NCI-H2171 treated with DMSO at 0.1 percent for 48 hours (cell line): Measurements from ENCODE around the gene SLC4A1.

ENCODE experiments used
- DNase-seq: peaks from one replicate; lab custom pipeline; 2025; lab: John Stamatoyannopoulos, UW

SLC4A1 gene

GRCh38 chr17:44220213-44221083 is 47.5 kb downstream of the SLC4A1 start:
- DNase-seq = peak; percentile 71

GRCh38 chr17:44219616-44220212 is 48.2 kb downstream of the SLC4A1 start, which contains the start of gene UBTF:
UBTF (minus strand) TSS chr17:44219675; CDS start chr17:44218229, 1,446 bp downstream.
- DNase-seq = peak; percentile 71

DNA sequence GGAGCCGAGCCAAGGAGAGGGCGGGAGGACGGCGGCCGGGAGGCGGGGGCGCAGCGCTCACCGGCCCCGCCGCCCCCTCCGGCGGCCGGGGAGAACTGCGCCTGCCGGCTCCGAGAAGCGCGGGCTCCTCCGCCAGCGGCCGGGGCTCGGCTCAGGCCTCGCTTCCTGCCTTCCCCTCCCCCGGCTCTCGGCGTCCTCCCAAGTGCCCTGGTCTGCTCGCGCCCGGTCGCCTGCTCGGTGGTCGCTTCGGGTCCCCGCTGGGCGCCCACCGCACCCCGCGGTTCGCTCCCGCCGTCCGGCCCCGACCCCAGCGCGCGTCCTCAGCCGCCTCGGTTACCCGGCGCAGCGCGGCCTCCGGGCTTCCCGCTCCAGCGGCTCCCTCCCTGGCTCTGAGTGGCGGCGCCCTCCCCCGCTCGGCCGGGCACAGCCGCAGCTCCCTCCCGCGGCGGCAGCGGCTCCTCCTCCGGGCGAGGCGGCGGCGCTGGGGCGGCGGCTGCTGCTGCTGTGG is 48.8 kb downstream of the SLC4A1 start:
- DNase-seq = peak; percentile 63

DNA sequence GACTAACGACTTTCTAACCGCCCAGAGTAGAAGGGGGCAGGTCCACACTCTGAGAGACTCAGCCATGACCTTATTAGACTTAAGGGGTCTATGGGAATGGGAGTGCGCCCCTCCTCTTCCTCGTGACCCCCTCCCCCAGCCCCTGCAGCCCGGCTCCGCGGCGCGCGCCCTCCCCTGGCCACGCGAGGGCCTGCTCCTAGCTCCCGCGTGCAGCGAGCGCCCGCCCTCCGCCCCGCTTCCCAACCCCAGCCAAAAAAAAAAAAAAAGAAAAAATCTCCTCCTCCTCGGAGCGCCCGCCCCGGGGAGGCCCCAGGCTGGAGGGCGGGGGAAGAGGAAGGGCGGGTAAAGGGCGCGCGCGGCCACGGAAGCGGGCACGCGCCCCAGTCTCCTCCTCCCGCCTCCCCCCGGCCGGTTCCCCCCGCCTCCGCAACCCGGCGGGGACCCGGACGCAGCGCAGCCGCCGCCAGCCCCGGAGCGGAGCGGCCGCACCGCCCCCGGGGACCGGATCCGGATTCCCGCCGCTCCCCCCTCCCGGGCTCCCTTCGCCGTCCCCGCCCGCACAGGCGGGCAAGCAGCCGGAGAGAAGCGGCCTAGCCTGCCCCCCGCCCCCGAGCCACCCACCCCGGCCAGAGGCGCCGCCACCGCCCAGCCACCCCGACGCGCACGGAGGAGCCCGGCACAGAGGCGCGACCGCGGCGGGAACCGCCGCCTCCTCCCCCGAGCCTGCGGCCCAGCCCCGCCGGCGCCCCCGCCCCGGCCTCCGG is 49.4 kb downstream of the SLC4A1 start:
- peak; percentile 82 for DNase-seq

DNA sequence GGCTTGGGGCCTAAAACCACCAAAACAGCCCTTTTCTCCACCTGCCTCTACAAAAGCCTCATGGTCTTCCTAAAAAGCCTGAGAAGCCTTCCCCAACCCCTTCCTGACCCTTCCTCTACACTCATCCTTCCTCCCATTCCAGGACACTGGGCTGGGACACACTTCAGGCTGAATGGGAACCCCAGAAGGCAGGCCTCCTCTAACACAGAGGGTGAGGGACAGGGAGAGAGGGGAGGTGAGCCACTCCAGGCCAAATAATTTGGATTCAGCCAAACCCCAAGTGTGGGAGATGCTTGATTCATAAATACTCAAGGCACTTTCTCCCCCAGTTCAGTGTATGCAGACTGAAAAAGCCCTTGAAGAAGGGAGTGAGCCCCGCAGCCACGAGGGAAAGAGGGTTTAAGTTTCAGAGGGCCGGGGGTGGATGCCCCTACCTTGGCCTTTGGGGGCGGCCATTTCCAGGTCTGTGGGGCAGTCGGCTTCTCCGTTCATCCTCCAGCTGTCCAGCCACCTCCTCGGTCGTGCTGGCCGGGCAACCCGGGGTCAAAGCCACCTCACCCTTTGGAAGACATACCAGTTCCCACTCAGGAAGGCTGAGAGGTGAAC is 50.1 kb downstream of the SLC4A1 start:
- DNase-seq = no peak

GRCh38 chr17:44216694-44217093 is 51.2 kb downstream of the SLC4A1 start:
- DNase-seq = no peak

DNA sequence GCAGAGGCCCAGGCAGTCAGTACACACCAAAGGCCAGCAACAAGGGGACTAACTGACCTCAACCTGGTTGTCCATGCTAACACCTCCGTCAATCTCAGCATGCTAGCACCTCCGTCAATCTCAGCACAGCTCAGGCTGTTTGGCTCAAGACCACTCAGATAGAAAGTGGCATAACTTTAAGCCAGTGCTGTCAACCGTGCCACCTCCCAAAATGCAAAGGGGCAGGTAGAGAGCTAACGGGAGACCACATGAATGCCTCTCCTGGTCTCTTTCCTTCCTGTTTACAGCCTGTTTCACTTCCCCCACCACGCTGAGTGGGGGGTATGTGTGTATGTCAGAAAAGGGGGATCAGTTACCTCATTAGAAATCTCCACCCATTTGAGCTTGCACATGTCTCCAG is 51.8 kb downstream of the SLC4A1 start:
- DNase-seq = no peak

- DNase-seq = no peak
Measured at GRCh38 chr17:44214896-44215295, 53.0 kb downstream of the SLC4A1 start.

DNA sequence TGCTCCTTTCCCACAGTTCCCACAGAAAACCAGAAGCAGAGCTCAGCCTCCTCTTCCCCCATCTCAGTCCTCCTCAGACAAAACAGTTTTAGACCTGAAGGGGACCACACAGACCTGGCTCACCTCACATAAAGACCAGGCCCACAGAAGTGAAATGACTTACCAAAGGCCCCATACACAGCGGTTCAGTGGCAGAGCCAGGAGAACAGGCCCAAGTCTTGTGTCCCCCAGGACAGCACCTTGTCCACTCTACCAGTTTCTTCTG is 53.8 kb downstream of the SLC4A1 start:
- no peak for DNase-seq

- DNase-seq = no peak
Measured at GRCh38 chr17:44213403-44214229, 54.3 kb downstream of the SLC4A1 start.

- DNase-seq = no peak
Measured at GRCh38 chr17:44212507-44213402, 55.2 kb downstream of the SLC4A1 start.

GRCh38 chr17:44211281-44212265 is 56.4 kb downstream of the SLC4A1 start:
- DNase-seq = no peak

DNA sequence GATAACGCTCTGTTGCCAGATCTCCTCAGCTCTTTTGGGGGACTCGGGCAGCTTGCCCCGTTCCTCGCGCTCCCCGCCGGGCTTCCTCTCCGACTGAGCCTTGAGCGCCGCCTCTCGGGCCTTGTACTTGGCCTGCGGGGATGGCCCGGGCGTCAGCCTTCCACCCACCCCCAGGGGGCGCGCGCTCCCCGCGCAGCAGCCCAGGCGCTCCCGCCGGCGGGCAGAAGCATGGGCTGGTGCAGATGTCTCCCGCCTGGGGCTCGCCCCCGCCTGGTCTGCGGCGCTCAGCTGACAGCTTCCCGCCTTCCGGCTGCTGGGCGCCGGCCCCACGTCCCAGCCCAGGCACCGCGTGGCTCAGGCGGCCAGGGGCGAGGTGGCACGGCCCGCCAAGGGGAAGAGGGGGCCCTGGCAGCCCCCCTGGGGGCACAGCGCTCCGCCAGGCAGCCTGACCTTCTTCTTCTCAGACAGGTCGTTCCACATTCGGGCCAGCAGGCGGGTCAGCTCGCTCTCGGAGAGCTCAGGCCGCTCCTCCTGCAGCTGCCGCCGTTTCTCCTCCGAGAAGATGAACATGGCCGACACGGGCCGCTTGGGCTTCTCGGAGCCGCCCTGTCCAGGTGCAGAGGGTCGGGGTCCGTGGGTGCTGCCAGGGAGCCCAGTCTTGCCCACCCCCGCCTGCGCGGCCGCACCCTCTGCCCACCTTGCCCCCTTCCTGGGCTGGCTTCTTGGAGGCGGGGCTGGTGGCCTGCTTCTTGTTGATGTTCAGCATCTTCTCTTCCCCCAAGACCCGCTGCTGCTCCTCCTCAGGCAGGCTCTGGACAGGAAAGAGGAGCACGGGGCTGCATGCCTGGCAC is 57.4 kb downstream of the SLC4A1 start:
- no peak for DNase-seq

DNA sequence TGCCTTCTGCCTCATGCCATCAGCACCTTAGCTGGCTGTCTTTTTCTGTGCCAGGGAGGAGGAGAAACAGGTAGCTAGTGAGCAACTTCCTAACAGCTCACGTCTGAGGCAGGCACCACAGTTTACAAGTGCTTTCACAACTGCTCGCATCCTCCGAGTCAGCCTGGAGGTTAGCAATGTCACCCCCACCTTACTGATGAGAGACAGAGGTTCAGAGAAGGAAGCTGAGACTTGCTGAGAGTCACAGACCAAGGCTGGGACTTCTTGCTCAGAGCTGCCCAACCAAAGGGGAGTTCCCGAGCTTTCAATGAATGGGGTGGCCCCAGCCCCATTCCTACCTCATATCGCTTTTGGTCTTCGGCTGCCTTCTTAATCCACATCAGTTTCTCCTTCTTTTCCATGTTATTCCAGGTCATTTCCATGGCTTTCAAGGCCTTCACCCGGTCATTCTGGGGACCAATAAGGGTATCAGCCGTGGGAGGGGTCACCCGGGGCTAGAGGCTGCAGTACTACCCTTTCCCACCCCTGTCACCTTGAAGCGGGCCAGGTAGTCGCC is 58.1 kb downstream of the SLC4A1 start:
- DNase-seq = no peak

DNA sequence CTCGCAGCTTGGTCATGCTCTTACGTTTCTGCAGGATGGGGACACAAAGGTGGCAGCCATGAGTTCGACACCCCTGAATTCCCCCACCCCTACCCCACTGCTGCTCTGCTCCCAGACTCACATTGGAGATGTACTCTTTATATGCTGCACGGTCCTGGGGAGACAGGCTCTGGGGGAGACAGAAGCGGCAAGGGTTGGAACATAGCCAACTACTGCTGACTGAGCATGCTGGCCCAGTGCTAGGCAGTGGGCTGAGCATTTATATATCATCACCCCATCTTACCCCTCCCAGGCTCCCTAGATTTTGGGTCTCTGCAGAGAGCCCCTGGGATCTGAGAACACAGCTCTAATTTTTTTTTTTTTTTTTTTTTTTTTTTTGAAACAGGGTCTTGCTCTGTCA is 60.2 kb downstream of the SLC4A1 start:
- DNase-seq = no peak

DNA sequence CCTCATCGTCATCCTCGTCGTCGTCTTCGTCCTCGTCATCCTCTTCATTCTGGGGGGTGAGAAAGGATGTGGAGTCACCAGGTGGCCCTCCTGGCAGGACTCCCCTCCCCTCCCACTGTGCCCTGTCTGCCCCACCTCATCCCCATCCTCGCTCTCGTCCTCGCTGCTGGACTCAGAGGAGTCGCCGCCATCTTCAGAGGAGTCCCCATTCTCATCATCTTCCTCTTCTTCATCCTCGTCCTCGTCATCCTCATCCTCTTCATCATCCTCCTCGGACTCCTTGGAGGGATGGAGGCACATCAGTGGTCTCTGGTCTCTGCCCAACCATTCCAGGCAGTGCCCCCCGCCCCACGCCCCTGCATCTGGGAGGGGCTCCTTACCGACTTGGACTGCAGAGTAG is 60.6 kb downstream of the SLC4A1 start:
- DNase-seq = no peak

DNA sequence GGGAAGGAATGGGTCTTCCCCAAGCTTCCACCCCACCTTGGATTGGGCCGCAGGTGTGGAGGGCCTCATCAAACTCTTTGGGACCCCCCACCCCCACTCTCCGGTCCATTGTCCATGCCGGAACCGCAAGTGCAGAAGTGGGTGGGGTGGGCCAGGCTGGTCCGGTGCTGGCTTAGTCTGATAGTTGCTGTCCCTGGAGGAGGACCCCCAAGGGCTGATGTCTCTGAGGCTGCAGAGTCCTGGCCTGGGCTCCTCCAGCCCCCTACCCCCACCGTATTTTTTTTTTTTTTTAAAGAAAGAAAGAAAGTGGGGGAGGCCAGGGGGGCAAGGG is 61.1 kb downstream of the SLC4A1 start:
- DNase-seq = no peak
